ENCODE results near the gene AMMECR1.
"Not testable (repeated sequence)": the region's sequence is repeated elsewhere in the genome, so short reads cannot be mapped to it uniquely, and the experiment has no call there.

Gene AMMECR1

DNA sequence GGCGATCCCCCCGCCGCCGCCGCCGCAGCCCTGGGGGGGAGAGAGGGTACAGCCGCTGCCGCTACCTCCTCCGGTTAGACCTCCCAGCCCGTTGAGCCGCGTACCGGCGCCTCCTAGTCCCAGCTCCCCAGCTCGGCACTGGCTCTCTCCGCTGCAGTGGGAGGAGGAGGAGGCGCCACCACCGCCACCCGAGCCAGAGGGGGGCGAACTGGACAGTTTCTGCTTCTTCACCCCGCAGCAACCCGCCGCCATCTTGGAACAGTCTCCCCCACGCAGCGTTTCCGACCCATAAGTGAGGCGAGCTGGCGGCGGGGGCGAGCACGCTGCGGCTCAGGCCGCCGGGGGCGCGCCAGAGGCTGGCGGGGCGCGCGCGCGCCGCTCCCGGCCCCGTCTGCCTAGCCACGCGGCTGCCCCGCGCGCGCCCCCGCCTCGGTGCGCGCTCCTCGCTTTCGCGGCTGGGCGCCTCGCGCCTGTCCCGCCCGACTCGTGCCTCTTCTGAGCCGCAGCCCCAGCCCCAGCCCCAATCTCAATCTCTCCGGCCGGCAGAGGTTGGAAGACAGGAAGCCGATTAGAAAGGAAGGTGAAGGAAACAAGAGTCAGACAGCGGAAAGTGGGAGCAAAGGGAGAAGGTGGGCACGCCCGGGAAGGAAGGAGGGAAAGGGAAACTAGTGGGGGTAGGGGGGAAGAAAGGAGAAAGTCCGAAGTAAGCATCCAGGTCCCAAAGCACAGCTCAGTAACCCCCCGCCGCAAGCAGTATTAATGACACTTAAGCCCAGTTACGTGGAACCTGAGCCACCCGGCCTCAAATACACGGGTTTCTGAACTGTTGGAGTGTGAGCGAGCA is at the start of gene AMMECR1:
AMMECR1 (minus strand) TSS at position 266 of the 844 bp plus-strand sequence; CDS start at position 252, 14 bp downstream.
- peak; percentile 73 for DNase-seq

- DNase-seq: no peak
Observed at GRCh38 chrX:110363244-110363643, 45.4 kb upstream of the AMMECR1 start.

GRCh38 chrX:110359273-110359672 is 41.4 kb upstream of the AMMECR1 start:
- no peak for DNase-seq

DNA sequence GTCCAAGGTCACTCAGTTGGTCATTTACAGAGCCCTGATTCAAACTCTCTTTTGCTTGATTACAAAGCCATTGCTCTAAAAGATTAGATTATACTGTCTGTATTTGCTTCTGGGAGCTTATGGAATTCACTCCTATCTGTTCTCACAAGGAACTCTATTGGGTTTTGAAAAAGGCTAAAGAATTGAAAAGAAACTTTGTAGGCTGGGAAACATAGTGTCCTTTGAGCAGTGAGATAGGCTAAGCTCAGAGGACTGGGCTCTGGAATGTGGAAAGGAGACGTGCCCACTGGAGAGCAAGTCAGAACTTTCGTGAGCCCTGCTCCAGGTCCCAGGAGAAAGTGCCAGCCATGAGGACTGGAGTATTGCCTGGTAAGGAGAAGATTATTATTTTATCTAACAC is 40.7 kb upstream of the AMMECR1 start, which contains the start of gene RTL9:
RTL9 (plus strand) TSS at position 301 of the 400 bp plus-strand sequence. CDS start 91,770 bp downstream, outside the sequence.
- DNase-seq: no peak

GRCh38 chrX:110346681-110347080 is 28.8 kb upstream of the AMMECR1 start:
- no peak for DNase-seq

- peak; percentile 31 for DNase-seq
Observed at GRCh38 chrX:110341189-110342035, 23.5 kb upstream of the AMMECR1 start.

- peak; percentile 56 for DNase-seq
Observed at GRCh38 chrX:110338935-110339334, 21.1 kb upstream of the AMMECR1 start.

GRCh38 chrX:110333458-110333857 is 15.6 kb upstream of the AMMECR1 start:
- not testable (repeated sequence) for DNase-seq

- no peak for DNase-seq
Observed at GRCh38 chrX:110331444-110332030, 13.7 kb upstream of the AMMECR1 start.

DNA sequence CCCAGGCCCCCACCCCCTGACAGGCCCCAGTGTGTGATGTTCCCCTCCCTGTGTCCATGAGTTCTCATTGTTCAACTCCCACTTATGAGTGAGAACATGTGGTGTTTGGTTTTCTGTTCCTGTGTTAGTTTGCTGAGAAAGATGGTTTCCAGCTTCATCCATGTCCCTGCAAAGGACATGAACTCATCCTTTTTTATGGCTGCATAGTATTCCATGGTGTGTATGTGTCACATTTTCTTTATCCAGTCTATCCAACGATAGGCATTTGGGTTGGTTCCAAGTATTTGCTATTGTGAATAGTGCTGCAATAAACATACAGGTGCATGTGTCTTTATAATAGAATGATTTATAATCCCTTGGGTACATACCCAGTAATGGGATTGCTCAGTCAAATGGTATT is 10.7 kb upstream of the AMMECR1 start:
- not testable (repeated sequence) for DNase-seq

DNA sequence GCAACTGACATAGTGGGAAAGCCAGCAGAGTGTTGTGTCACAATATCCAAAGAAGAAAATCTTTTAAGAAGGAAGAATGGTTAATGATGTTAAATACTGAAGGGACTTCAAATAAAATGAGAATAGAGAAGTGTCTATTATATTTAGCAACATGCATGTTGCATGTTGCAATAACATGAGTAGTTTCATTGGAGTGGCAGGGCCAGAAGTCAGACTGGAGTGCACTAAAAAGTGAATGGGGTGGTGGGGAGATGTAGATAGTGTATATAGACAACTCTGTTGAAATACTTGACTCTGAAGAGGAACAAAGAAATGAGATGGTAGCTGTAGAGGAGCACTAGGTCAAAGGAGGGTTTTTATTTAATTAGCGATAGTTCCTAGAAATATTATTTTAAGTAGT is 9.5 kb upstream of the AMMECR1 start:
- DNase-seq: no peak

GRCh38 chrX:110326712-110327111 is 8.8 kb upstream of the AMMECR1 start:
- DNase-seq: no peak

GRCh38 chrX:110322603-110323002 is 4.7 kb upstream of the AMMECR1 start:
- DNase-seq: no peak

DNA sequence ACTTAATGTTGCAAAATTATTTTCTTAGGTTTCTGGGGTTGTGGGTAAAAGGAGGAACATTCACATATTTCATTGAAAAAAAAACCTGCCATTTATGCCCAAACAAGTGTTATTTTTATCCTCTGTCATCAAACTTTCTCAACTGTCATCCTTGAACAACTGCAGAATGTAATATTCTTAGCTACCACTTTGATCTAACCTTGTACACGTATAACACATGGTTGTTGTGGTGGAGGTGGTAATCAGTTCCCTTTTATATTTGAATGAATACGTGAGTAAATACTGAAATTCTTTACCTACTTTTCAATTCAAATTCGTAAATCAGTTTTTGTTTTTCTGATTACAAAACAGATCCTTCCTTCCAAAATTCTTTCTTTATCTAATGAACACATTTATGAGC is 3.8 kb upstream of the AMMECR1 start:
- no peak for DNase-seq

DNA sequence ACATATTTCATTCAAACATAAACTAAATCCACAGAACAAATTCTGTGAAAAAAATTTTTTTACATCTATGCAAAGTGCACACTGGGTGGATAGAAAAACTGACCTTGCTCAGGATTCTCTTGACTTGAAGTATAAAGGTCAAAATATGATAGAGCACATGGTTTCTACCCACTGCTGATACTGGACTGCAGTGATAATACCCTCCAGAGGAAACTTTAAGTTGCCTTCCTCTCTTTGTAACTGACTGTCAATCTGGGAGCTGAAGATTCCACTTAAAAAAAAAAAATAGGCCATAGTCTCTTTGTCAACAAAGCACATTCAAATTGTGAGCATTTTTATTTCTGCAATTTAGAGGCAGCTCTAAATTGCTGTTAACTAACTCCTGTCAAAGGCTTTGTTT is 3.2 kb upstream of the AMMECR1 start:
- DNase-seq: no peak

GRCh38 chrX:110320381-110320987 is 2.6 kb upstream of the AMMECR1 start:
- DNase-seq: no peak

GRCh38 chrX:110318664-110318968 is 731 bp upstream of the AMMECR1 start:
- DNase-seq: no peak

DNA sequence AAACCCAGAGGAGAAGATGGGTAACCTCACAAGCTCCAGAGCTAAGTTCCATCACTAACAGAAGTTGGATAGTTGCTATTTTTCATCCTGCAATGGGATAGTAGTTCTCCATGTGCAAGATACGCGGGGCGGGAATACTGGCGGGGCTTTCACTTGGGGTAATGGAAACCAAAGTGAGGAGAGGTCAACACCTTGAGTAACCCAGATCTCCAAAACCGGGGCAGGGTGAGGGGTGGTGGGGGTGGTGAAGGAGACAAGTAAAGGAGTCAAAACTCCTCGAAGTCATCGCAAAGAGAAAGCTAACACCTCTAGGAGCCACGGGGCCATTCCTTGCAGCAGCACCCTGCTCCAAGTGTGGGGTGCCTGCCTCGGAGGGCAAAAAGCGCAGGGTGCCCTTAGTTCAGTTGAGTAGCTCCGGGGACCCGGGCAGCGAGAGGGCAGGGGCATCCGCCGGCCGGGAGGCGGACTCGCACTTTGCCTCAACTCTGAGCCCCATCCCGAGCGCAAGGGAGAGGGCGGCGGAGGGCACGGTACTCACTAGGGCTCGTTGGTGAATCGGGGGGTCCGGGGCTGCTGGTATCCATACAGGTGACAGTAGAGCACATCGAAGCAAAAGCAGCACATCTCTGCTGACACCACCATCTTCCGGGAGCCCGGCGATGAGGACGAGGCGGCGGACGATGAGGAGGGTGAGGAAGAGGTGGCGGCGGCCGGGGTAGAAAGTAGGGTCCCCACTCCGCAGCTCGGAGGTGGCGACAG is 645 bp downstream of the AMMECR1 start:
- DNase-seq: no peak

- DNase-seq: no peak
Observed at GRCh38 chrX:110316351-110317060, 1.4 kb downstream of the AMMECR1 start.

DNA sequence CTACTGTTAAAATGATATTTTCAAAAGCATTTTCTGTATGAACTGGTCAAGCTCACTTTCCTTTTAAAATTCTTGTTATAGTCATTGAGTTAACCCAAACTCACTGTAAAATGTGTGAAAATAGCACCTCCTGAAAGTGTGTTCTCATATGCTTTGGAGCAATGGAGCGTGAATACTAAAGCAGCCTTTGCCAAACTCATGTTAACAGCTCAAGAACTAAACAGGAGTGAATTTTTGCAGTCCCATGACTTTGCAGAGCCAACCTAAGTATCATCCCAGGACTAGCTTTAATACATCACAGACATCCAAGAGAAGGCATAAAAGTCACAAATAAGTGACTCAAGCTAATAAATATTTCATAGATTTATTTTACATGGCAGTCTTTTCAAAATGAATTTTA is 2.3 kb downstream of the AMMECR1 start:
- DNase-seq: no peak

DNA sequence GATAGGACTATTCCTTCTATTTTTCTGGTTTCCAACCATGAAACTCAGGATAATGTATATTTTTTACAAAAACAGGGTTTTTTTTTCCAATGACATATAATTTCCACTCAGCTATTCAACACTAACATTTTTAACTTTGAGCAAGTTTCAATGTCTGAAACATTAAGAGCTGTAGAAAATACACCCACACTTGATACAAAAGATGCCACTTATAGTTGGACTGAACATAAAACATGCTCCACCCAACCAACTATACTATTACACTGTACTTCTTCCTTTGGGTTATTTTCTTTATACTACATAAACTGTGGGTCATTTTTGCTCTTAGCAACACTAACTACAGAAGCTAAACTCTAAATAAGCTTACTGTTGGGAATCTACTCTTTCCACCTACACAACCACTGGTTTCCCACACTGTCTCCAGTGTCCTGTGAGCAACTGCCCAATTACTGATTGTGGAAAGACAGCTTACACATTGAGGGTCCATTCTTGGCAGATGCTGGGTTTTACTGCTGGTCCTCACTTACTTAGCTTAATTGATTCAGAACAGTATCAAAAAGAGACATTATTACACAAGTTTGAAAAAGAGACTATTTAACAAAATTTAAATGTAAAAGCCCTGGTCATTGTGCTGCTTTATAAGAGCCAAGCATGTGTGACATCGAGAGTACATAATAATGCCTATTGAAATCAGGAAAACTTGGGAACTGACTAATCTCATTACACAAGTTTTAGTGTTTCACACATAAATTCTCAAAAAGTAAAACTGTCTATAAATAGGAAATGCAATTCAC is 6.3 kb downstream of the AMMECR1 start:
- no peak for DNase-seq
